Stimulated activated CD4-positive, alpha-beta T cell treated with anti-CD3 and anti-CD28 coated beads, Interleukin-1b, Interleukin-23, amount 100 ng/mL, for 24 hours (primary cell): ENCODE results near the gene BCAS3.

Experiments used
- DNase-seq, 4 experiments: peaks; one replicate each; pipeline ENCODE4 v3.0.0-alpha.2; 2020; ENCODE audit warnings: low read depth in 4 of 4, low spot score in 1 of 4

The BCAS3 gene

DNA sequence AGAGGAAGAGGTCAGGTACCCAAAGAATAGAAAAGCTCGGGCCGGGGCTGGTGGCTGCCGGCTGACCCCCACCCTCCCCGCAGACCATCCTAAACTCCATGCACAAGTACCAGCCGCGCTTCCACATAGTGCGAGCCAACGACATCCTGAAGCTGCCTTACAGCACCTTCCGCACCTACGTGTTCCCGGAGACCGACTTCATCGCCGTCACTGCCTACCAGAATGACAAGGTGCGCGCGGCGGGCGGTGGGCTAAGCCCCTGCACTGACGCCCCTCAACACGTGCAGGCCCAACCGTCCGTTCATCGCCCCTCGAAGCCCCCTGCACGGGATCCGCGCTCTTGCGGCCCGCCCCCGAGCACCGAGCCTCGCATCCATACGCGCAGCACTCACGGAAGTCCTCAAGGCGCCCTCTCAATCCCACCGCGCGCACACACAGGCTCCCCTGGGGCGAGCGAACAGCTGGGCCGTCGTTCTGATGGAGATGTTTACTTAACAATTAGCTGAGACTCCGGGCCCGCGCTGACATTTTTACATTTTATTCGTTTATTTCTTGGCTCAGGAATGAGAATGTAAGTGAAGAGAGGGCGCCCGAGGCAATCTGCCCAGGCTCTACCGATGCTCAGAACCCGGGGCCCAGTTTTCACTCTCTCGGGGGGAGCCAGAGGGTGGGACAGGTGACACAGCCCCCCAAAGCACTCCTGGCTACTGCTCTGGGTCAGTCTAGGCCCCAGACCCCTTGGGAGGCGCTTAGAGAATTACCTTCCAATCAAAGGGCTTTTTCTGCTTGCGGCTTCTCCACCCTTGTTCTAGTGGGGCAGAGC lies 725.5 kb downstream of the BCAS3 start:
- DNase-seq: no peak

DNA sequence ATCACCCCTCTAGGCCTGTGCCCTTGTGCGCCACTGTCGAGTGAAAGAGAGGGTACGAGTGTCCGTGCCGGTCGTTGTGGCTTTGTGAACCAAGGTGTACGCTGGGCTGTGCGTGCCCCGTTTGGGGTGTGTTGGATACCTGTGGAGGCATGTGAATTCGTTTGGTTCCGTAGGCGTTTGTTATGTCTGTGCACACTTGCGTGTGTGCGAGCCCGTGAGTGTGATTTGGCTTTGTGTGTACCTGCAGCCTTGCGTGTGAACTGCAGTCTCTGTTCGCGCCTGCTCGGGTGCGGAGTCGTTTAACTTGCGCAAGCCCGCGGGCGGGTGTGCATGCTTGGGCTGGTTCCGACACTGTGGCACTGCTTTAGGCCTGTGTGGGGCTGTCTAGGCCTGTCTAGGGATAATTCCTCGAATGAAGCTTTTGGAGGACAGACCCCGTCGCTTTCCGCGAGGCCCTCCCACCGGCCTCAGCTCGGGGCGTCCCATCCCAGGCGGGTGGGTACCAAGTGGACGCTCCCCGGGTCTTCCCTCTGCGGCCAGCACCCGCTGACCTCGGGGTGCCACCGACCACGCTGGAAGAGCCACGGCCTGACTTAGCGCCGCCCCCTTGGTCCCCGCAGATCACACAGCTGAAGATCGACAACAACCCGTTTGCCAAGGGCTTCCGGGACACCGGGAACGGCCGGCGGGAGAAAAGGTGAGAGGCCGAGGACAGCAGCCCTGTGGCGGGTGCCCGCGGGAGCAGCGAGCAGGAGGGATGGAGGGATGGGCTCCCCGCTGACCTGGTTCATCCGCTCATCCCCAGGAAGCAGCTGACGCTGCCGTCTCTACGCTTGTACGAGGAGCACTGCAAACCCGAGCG lies 726.4 kb downstream of the BCAS3 start:
- DNase-seq: no peak

GRCh38 chr17:61404663-61404912 lies 726.9 kb downstream of the BCAS3 start:
- no peak for DNase-seq

GRCh38 chr17:61404913-61405685 lies 727.4 kb downstream of the BCAS3 start:
- no peak for DNase-seq

DNA sequence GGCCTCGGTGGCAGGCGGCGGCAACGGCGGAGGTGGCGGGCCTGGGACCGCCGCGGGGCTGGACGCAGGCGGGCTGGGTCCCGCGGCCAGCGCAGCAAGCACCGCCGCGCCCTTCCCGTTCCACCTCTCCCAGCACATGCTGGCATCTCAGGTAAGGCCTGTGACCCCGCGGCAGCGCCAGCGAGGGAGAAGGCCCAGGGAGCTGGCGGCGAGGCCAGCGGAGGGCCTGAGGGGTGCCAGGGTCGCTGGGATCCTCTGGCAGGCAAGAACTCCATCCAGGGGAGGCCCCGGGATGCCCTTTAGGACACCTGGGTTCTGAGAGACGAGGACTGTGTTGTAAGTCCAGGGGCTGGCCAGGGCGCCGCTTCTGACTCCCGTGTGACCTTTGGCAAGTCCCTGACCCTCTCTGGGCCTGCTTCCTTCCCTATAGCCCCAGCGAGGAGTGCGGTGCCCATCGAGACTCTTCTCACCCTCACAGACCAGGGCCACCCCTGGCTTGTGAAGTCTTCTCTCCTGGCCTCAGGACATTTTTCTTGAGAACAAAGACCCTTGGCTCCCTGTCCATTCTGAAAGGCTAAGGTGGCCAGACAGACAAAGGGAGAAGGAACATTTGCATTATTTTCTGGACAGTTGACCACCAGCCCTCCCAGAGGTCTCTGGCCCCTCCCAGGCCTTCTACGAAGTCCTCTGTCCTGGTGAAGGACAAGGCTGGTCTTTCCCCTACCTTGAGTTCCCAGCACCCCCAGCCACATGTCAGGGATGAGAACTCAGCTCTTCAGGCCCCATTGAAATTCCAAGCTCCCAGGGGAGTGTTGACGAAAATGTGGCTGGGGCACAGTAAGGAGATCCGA lies 728.3 kb downstream of the BCAS3 start:
- no peak for DNase-seq

DNA sequence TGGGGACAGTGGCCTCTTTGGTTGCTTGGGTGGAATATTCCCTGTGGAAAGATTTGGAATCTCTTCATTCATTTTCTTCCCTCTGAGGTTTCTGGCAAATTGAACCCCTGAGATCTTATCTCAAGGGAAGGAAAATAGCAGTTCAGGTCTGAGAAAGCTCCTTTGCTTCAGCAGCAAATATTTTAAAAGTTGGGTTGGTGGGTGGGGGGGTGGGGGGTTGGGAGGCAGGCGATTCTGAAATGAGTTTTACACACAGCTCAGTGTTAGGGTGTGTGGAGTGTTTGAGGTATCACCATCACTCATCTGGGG lies 728.8 kb downstream of the BCAS3 start:
- no peak for DNase-seq

DNA sequence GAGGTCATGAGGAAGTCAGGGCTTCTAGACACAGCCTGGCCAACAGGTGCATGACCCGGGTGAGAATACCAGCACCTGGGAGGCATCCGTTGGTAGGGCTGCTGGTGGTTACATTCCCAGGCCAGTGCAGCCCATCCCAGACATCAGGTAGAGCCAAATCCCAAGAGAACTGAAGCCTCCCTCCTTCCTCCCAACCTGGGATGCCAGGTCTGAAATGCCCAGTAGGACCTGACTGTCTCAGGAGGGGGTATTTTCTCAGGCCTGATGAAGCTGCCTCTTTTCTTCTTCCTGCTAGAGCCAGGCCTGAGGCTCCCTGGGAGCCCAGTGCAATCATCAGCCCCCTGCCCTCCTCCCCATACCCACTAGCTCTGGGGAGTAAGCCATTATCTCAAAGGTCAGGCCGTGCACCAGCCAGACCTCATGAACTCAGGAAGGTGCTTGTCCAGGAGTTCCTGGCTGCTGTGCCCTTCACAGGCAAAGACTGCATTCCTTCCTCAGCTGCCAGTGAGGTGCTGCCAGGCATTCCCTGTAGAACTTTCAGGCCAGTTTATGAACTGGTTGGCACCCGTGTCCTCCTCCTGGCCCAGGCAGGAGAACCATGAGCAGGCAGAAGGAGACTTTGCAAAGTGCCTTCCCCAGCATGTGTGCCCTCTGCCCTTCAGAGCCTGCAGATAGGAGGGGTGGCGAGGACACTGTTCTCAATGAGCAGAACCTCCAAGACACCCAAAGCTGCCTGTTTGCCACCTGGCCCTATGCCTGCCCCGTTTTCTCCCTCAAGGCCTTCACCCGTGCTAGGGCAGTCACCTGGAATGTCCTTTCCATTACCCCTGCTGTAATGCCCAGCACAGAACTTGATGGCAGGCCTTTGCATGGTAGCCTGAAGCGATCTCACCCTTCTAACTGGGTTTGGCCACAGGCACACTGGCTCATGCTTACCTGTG lies 729.6 kb downstream of the BCAS3 start:
- no peak for DNase-seq

GRCh38 chr17:61408151-61409041 lies 730.7 kb downstream of the BCAS3 start:
- DNase-seq: no peak

DNA sequence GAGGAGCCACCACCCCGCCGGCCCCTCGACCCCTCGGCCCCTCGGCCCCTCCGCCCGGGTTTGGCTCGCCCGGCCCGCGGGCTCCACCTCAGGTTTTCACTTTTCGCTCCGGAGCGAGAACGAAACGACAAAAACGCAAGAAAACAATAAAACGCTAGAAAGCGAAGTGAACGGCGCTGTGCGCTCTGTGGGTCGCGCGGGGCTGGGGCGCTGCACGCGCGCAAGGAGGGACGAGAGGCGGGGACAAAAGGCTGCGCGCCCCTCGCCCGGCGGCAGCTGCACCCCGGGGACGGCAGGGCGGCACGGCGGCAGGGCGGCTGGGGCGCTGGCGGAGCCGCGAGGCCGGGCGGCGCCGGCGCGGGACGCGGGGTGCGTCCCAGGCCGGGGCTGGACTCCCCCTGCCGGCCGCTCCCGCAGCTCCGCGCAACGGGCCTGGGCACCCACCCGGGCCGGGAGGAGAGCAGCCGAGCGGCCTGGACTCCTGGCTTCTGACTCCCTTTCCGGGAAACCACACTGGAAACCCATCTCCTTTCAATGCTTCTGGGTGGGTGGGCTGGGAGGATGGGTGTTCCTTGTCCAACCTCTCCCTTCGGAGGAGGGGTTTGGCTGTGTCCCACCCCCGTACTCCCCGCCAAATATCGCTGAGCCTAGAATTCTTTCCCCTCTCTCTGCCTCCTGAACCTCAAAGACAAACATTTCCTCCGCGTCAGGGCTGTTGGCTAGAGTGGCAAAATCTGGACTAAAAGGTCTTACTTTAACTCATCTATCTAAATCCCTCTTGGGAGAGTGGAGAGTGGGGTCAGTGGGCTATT lies 731.9 kb downstream of the BCAS3 start:
- no peak for DNase-seq

DNA sequence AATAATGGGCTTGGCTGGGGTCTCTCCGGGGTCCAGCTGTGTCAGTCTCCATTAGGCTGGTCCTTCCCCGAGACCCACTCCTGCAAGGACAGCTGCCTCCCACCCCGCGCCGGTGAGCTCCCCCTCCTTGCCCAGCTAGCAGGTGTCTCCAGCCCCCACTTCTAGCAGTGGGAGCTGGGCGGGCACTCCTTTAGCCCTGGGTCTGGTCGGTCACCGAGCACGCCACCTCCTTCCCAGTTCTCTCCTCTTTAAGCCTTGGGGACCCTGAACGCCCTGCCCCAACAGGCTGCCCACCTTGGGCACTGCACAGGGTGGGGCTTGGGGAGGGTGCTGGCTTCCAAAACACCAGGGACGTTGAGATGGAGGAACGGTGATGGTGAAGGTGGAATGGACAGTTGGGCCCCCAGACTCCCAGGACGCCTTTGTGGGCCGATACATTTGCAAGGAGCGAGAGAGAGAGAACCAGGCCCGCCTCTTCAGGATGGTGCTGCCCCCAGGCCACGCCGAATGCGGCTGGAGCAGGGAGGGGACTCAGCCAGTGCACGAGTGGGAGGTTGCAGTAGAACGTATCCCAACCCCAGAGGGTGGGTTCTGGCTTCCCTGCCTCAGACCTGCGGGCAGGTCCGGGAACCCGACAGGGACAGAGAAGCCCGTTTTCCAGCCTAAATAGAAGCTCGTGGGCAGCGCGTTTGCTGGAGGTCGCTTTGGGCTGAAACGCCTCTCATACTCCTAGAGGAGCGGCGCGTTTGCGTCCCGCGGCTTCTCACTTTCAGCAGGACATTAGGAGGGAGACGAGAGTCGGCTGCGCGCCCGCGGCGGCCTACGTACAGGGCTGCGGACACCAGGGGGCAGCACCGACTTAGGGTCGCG lies 732.7 kb downstream of the BCAS3 start:
- DNase-seq: peak in 3 of 4 experiments; percentile 50 to 61 (median 58)

GRCh38 chr17:61411011-61411260 lies 733.3 kb downstream of the BCAS3 start:
- no peak for DNase-seq

DNA sequence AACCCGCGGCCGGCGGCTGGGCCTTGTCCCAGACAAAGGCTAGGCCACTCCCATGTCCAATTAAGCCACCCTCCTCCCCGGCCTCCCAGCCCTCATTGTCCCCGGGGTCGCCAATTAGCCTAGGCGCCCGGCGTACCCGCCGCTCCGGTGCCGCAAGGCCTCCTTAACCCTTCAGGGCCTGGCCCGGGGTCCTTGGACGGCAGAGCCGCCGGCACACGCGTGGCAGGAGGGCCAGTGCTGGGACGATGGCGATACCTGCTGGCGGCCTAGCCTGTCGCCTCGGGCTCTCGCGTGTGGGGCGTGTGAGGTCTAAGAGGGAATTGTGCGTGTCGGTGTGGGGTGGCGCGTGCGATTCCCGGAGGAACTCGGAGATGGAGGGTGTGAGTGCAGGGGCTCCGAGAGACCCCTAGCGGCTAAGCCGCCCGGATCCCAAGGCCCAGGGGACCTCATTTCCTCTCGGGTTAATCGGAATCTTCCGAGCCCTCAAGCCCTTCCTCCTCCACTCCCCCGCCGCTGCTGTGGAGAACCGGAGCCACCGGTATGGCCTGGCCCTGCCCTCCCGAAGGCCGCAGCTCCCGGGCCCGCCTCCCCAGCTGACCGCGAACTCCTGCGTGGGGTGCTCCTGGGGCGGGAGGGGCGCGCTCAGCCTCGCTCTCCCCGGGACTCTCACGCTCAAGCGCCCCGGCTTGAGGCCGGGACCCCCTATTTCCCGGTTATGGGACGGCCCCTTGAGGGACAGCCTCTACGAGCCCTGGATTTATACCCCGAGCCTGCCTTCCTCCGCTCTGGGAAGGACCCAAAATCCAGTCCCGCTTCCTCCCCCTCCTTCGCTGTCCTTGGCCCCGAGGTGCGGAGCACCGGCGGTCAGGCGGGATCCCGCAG lies 733.9 kb downstream of the BCAS3 start:
- no peak for DNase-seq

DNA sequence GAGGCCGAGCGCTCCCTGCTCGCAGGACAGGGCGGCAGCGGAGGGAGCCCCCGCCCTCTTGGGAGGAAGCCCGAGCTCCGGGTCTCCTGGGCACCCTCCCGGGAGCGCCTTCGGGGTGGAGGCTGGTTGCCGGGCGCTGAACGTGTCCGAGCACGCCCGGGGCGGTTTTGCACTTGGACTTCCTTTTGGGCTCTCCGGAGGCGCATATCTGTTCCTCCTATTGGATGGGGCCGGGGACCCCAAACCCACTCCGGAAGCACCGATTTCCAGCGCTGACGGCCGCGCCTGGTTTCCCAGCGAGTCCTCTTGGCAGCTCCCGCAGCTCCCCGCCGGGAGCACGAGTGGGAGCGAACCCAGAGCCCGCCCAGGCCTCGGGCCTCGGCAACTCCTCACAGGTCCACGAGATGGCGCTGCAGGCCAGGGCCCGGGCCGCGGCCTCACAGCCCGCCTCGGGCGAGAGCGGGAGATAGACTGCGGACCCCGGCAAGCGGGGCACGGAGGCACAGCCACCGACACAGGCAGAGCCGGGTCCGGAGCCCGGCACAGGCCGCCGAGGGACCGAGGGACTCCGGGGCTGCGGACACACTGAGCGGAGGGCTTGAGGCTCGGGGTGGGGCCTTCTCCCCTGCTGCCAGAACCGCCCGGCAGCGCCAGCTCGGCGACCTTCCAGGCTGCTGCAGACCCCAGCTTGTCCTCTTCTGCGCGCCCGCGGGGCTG lies 734.6 kb downstream of the BCAS3 start:
- DNase-seq: peak; percentile 54 to 66 (median 58)

DNA sequence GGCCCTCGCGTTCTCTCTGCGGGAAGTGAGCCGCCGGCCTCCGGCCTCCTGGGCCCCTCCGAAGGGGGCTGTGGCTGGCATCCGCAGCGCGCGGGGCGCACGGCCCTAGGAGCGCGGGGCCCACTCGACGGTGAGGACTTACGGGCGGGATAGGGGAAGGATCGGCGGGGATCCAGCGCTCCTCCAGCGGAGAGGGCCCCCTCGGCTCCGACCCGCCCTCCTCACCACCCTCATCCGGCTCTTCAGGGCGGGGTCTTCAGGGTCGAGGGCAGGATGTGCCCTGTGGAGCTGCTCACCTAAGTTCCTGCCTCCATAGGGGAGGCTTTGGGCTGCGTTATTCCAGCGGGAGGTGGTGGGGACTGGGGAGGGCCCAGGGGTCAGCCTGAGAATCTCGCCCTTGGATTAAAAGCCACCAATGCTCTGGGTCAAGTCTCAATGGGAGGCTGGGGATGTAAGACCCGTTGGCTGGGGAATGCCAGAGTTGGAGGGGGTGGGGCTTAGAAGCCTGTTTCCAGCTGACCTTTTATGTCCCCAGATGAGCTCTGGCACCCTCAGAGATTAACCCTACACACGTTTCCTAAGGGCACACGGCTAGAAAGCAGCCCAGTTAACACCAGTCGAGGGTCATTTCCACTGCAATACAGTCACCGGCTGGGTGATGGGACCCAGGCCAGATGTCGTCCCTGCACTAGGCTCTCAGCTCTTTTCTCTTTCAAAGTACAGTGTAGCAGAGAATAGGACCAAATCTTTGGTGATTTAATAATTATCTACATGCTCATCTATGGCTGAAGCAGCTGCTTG lies 735.4 kb downstream of the BCAS3 start:
- DNase-seq: no peak

DNA sequence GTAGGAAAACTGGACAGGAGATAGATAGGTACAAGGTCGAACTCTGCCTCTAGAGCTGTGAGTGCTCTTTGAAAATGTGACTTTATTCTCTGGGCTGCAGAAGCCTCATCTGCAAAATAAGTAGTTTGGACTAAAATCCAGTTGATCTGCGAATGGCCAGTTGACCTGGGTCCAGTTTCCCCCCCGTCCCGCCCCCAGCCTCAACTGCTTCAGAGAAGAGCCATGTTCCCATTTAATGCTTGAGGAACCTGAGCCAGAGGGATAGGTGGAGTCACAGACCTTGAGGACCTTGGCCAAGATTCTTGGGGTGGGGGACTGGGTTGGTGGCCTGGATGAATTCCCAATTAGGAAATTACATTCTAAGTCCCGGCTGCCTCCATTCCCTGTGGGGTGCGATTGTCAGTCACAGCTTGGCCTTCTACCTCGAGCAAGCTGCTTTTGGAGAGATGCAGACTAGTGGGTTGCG lies 736.0 kb downstream of the BCAS3 start:
- DNase-seq: no peak
